Measurements from ENCODE around the gene ST3GAL5. TPM values are rescaled to one million over a fixed set of nuclear protein-coding genes. Genes with fewer than 3 reads are reported as not detected.
"Not testable (repeated sequence)": the region's sequence is repeated elsewhere in the genome, so short reads cannot be mapped to it uniquely, and the experiment has no call there.

ST3GAL5 gene
- total RNA-seq, result 10 to 100 TPM; 83.2 to 97.1 TPM
- 100 to 1,000 TPM; 120 TPM for polyA plus RNA-seq (ENCODE audit: insufficient read length in 2 of 2)
- long read RNA-seq, donor 1, full-length matches to known transcripts, result 38 of 38 reads
- long read RNA-seq, donor 1, partial matches to known transcripts, result 0 of 38 reads
- long read RNA-seq, donor 1, other reads (novel, unspliced or antisense), result 0 of 38 reads
- long read RNA-seq, donor 2, full-length matches to known transcripts, result 10 of 10 reads
- long read RNA-seq, donor 2, partial matches to known transcripts, result 0 of 10 reads
- long read RNA-seq, donor 2, other reads (novel, unspliced or antisense), result 0 of 10 reads
- long read RNA-seq, donor 3, full-length matches to known transcripts, result 18 of 18 reads
- long read RNA-seq, donor 3, partial matches to known transcripts, result 0 of 18 reads
- long read RNA-seq, donor 3, other reads (novel, unspliced or antisense), result 0 of 18 reads
- long read RNA-seq, donor 4, full-length matches to known transcripts, result 32 of 32 reads
- long read RNA-seq, donor 4, partial matches to known transcripts, result 0 of 32 reads
- long read RNA-seq, donor 4, other reads (novel, unspliced or antisense), result 0 of 32 reads

DNA sequence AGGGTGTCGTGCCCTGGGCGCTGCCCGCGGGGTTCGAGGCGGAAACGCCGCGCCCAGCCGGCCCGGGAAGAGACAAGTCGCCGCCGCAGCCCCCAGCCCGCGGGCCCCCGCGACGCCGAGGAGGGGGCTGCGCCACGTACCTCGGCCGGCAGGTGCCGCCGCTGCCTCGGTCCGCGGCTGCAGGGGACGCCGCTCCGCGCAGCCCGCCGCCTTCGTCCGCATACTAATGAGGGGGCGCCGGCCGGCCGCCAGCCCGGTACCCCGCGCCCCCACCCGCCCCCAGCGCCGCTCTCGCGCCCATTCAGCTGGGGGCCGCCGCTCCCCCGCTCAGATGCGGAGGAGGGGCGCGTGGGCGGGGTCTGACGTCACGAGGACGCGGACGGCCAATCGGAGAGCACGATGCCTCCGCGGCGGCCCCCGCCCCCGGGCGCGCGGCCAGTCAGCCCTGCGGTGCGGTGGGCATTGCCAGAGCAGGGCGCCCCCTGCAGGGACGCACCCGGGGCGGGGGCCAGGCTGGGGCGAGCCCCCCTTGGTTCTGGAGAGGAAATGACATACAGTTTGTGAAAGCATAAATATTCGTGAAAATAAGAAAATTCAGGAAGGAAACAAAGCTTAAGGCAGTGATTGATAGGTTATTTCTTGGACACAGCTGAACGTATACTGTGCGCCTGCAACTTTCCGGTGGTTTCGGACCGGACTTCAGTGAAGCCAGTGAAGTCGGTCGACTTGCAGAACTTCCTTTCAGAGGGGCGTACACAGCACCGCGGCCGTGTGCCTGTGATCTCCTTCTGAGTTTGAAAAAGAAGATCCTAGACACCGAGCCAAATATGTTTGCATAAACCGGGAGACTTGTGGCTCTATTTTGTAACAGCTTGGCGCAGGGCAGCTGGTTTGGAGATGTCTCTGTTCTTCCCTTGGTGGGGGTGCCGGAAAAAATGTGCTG is at the start of gene ST3GAL5:
ST3GAL5 (minus strand) TSS at position 307 of the 943 bp plus-strand sequence; CDS start at position 222, 85 bp downstream.
- DNase-seq (ENCODE audit: low read depth in 4 of 6, low spot score in 6 of 6), result peak; percentile 76 to 98 (median 89)
- Histone ChIP-seq H3K27me3 (ENCODE audit: control insufficient read depth, insufficient read depth, low read length) (no peaks in the 10 kb centered on the region), H3K4me1 (ENCODE audit: control insufficient read depth, insufficient read depth, low read length) (peaks cover 56% of the 10 kb centered on the region), H3K9me3 (ENCODE audit: control insufficient read depth, insufficient read depth, low read length) (no peaks in the 10 kb centered on the region), H3K36me3 (ENCODE audit: control insufficient read depth, insufficient read depth, low read length) (no peaks in the 10 kb centered on the region), H3K27ac (ENCODE audit: low read depth, low read length) (peak within 1 kb of the TSS; percentile 90), H3K4me3 (ENCODE audit: low read depth, low read length) (peak within 1 kb of the TSS; percentile 83)
- under 1% methylated on average over 93 of the region's 94 CpGs for WGBS (ENCODE audit: insufficient coverage)

DNA sequence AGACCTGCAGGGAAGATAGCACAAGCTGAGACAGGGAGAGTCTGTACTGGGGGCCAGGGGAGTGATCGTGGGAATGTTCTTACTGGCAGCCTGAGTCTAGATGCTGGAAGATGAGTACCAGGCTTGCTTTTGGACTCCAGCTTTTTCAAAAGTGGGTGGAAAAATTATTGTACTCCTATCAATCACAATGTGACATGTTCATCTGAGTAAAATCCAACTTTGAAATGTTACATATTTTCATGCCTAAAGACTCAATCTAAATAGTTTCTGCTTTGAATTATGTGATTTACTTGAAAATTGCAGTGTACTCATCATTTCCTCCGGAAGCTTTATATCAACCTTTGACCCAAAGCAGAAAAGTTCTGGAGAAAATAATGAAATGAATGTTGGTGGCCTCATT is 49.7 kb upstream of the ST3GAL5 start:
- no peak overlapping the region for H3K27ac ChIP-seq (ENCODE audit: low read depth, low read length)
- peaks cover 4% of the 10 kb centered on the region for H3K4me1 ChIP-seq (ENCODE audit: control insufficient read depth, insufficient read depth, low read length)
- DNase-seq (ENCODE audit: low read depth in 4 of 6, low spot score in 6 of 6), result no peak
- no peaks in the 10 kb centered on the region for H3K36me3 ChIP-seq (ENCODE audit: control insufficient read depth, insufficient read depth, low read length)
- H3K9me3 ChIP-seq (ENCODE audit: control insufficient read depth, insufficient read depth, low read length), result peaks cover 7% of the 10 kb centered on the region
- 100% methylated on average over 1 of the region's 2 CpGs for WGBS (ENCODE audit: insufficient coverage)
- no peaks in the 10 kb centered on the region for H3K27me3 ChIP-seq (ENCODE audit: control insufficient read depth, insufficient read depth, low read length)
- no peak overlapping the region for H3K4me3 ChIP-seq (ENCODE audit: low read depth, low read length)

DNA sequence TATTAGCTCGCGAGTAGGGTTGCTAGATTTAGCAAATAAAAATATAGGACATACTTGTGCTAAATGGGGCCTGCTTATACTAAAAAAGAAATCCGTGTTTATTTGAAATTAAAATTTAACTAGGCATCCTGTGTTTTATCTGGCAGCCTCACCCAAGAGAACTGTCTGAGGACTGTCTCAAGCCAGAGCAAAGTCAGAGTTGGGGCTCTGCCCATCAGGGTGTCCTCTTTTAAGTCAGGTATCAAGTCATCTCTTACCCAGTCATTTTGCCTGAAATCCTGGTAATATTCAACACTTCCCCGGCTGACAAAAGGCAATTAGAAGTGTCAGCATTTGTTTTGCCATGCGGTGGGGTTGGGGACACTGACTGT is 48.3 kb upstream of the ST3GAL5 start:
- no peak for DNase-seq (ENCODE audit: low read depth in 4 of 6, low spot score in 6 of 6)
- WGBS (ENCODE audit: insufficient coverage), result 87% methylated on average over 3 of the region's 5 CpGs
- Histone ChIP-seq H3K27ac (ENCODE audit: low read depth, low read length) (no peak overlapping the region), H3K4me1 (ENCODE audit: control insufficient read depth, insufficient read depth, low read length) (peaks cover 4% of the 10 kb centered on the region), H3K27me3 (ENCODE audit: control insufficient read depth, insufficient read depth, low read length) (no peaks in the 10 kb centered on the region), H3K9me3 (ENCODE audit: control insufficient read depth, insufficient read depth, low read length) (peaks cover 3% of the 10 kb centered on the region), H3K36me3 (ENCODE audit: control insufficient read depth, insufficient read depth, low read length) (no peaks in the 10 kb centered on the region), H3K4me3 (ENCODE audit: low read depth, low read length) (no peak overlapping the region)

DNA sequence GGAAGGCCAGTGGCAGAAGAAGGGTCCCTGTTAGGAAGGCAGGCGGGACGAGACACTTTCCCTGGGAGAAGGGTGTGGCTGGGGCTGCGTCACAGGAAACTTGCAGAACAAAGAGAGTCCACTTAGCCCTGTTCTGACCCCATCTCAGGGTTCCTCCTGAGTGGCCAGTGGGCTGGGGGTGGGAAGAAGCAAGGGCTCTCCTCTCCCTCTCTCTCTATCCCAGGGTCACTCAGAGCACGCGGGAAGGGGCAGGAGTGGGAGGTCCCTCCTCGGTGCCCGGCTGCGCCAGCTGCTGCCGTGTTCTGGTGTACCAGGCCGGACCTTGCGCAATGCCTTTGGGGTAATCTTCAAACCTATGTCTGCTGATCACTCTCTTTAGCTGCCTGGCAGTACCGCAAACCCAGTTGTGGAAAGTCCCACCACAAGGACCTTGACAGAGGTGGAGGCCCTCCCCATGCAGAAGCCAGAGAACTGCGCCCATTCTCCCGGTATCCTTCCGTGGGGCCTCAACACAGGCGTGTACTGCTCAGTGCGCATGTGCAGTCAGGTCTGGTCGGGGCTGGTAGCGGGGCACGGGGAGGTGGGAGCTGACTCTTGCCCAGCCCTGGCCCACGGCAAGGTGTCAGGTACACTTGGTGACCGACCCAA is 47.8 kb upstream of the ST3GAL5 start:
- no peaks in the 10 kb centered on the region for H3K27me3 ChIP-seq (ENCODE audit: control insufficient read depth, insufficient read depth, low read length)
- peak overlapping the region; percentile 12 for H3K27ac ChIP-seq (ENCODE audit: low read depth, low read length)
- no peak overlapping the region for H3K4me3 ChIP-seq (ENCODE audit: low read depth, low read length)
- 93% methylated on average over 21 of the region's 22 CpGs for WGBS (ENCODE audit: insufficient coverage)
- DNase-seq (ENCODE audit: low read depth in 4 of 6, low spot score in 6 of 6), result no peak
- peaks cover 4% of the 10 kb centered on the region for H3K4me1 ChIP-seq (ENCODE audit: control insufficient read depth, insufficient read depth, low read length)
- no peaks in the 10 kb centered on the region for H3K9me3 ChIP-seq (ENCODE audit: control insufficient read depth, insufficient read depth, low read length)
- H3K36me3 ChIP-seq (ENCODE audit: control insufficient read depth, insufficient read depth, low read length), result no peaks in the 10 kb centered on the region

DNA sequence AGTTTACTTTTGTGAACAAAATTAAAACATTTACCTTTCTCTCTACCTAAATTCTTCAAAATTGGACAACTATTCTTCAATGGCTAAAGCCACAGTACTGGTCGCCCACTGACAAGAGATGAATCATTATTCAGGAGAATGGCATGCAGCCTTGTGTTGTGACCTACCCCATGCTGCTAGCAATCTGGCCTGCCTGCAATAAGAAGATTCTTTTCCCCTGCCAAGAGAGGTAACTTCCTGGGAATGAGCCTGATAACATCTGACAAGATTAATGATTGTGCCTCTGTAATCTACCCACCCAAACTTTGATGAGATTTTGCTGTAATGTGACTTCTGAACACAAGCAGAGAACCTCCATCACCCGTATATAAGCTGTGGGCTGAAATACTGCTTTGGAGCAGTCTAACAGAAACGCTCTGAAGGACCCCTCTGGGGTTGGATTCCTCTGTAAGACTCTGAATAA is 47.0 kb upstream of the ST3GAL5 start:
- peaks cover 4% of the 10 kb centered on the region for H3K4me1 ChIP-seq (ENCODE audit: control insufficient read depth, insufficient read depth, low read length)
- no peak overlapping the region for H3K4me3 ChIP-seq (ENCODE audit: low read depth, low read length)
- no peaks in the 10 kb centered on the region for H3K36me3 ChIP-seq (ENCODE audit: control insufficient read depth, insufficient read depth, low read length)
- DNase-seq (ENCODE audit: low read depth in 4 of 6, low spot score in 6 of 6), result no peak
- 13% methylated on average over 2 of the region's 3 CpGs for WGBS (ENCODE audit: insufficient coverage)
- H3K27ac ChIP-seq (ENCODE audit: low read depth, low read length), result no peak overlapping the region
- no peaks in the 10 kb centered on the region for H3K9me3 ChIP-seq (ENCODE audit: control insufficient read depth, insufficient read depth, low read length)
- no peaks in the 10 kb centered on the region for H3K27me3 ChIP-seq (ENCODE audit: control insufficient read depth, insufficient read depth, low read length)

DNA sequence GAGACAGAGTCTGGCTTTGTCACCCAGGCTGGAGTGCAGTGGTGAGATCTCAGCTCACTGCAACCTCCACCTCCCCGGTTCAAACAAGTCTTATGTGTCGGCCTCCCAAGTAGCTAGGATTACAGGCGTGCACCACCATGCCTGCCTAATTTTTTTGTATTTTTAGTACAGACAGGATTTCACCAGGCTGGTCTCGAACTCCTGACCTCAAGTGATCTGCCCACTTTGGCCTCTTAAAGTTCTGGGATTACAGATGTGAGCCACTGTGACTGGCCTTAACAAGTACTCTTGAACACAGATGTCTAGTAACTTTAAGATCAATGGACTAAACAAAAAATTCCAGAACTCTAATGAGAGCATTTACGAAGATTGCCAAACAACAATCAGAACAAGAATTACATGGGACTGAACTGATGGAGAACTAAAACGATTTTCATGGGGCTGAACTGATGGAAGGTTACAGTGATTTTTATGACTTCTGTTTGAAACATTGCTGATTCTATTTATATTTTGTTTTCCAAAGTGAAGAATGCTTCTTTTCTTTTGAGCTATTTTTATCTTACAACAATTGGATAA is 46.5 kb upstream of the ST3GAL5 start:
- DNase-seq (ENCODE audit: low read depth in 4 of 6, low spot score in 6 of 6), result no peak
- H3K27ac ChIP-seq (ENCODE audit: low read depth, low read length), result no peak overlapping the region
- peaks cover 4% of the 10 kb centered on the region for H3K4me1 ChIP-seq (ENCODE audit: control insufficient read depth, insufficient read depth, low read length)
- no peak overlapping the region for H3K4me3 ChIP-seq (ENCODE audit: low read depth, low read length)
- H3K9me3 ChIP-seq (ENCODE audit: control insufficient read depth, insufficient read depth, low read length), result no peaks in the 10 kb centered on the region
- WGBS (ENCODE audit: insufficient coverage), result 100% methylated on average over 4 of the region's 6 CpGs
- no peaks in the 10 kb centered on the region for H3K27me3 ChIP-seq (ENCODE audit: control insufficient read depth, insufficient read depth, low read length)
- H3K36me3 ChIP-seq (ENCODE audit: control insufficient read depth, insufficient read depth, low read length), result no peaks in the 10 kb centered on the region

DNA sequence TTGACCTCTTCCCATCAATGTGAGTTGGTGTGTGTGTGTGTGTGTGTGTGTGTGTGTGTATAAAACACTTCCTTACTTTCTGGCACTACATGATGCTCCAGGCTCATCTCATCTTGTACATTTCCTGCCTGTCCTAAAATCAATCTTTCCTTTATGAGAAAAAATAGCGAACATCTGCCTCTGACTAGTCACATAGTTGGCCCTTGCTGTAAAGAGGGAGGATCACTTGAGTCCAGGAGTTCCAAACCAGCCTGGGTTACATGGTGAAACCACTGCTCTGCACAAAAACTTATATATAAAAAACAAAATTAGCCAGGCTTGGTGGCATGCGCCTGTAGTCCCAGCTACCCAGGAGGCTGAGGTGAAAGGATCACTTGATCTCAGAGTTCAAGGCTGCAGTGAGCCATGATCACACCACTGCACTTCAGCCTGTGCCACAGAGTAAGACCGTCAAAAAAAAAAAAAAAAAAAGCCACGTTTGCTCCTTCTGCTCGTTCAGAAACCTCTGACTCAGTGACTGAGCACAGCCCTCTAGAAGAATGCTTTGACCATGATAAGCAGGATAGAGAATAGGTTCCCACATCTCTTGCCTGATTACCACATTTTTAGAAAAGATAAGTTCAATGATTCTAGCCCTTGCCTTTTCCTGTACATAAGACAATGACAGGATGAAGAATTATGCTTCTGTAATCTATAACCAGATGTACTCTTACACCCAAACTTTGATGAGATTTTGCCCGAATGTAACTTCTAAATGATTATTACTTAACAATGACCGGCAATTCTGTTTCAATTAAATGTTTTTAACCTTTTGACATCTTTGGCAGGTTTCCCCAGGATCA is 45.2 kb upstream of the ST3GAL5 start:
- Histone ChIP-seq H3K4me3 (ENCODE audit: low read depth, low read length) (no peak overlapping the region), H3K4me1 (ENCODE audit: control insufficient read depth, insufficient read depth, low read length) (peaks cover 4% of the 10 kb centered on the region), H3K27me3 (ENCODE audit: control insufficient read depth, insufficient read depth, low read length) (no peaks in the 10 kb centered on the region), H3K27ac (ENCODE audit: low read depth, low read length) (no peak overlapping the region), H3K9me3 (ENCODE audit: control insufficient read depth, insufficient read depth, low read length) (no peaks in the 10 kb centered on the region), H3K36me3 (ENCODE audit: control insufficient read depth, insufficient read depth, low read length) (no peaks in the 10 kb centered on the region)
- DNase-seq (ENCODE audit: low read depth in 4 of 6, low spot score in 6 of 6), result no peak
- 80% methylated on average over 3 of the region's 7 CpGs for WGBS (ENCODE audit: insufficient coverage)

DNA sequence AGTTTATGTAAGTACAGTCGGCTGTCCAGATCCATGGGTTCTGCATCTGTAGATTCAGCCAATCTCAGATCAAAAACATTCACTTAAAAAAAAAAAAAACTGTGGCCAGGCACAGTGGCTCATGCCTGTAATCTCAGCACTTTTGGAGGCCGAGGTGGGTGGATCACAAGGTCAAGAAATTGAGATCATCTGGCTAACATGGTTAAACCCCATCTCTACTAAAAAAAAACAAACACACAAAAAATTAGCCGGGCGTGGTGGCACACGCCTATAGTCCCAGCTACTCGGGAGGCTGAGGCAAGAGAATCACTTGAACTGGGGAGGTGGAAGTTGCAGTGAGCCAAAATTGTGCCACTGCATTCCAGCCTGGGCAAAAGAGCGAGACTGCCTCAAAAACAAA is 42.4 kb upstream of the ST3GAL5 start:
- H3K27me3 ChIP-seq (ENCODE audit: control insufficient read depth, insufficient read depth, low read length); H3K4me1 ChIP-seq (ENCODE audit: control insufficient read depth, insufficient read depth, low read length); H3K36me3 ChIP-seq (ENCODE audit: control insufficient read depth, insufficient read depth, low read length); H3K4me3 ChIP-seq (ENCODE audit: low read depth, low read length); H3K27ac ChIP-seq (ENCODE audit: low read depth, low read length); DNase-seq (ENCODE audit: low read depth in 4 of 6, low spot score in 6 of 6); H3K9me3 ChIP-seq (ENCODE audit: control insufficient read depth, insufficient read depth, low read length): not testable (repeated sequence)
- 50% methylated on average over 1 of the region's 7 CpGs for WGBS (ENCODE audit: insufficient coverage)
